ENCODE results near the gene PCGF3.

- TF ChIP-seq CTCF (IDR thresholded peaks at IDR 0.05; ENCODE audit: insufficient read depth, low read length, poor library complexity, severe bottlenecking), result no peak
- no peak for TF ChIP-seq EZH2phosphoT487 (conservative IDR thresholded peaks at IDR 0.05; ENCODE audit: low read length)
Observed at GRCh38 chr4:789571-790465, 84.2 kb downstream of the PCGF3 start.
